ENCODE results near the gene SNCA.

GRCh38 chr4:89700766-89701423, 136.1 kb downstream of the SNCA start:
- TF ChIP-seq SNAI2 (CRISPR knock-in tag; IDR thresholded peaks at IDR 0.05) (no peak), POU6F1 (CRISPR knock-in tag; IDR thresholded peaks at IDR 0.05; ENCODE audit: borderline replicate concordance, low read depth) (no peak), ZFP3 (CRISPR knock-in tag; IDR thresholded peaks at IDR 0.05) (no peak), ISL1 (CRISPR knock-in tag; IDR thresholded peaks at IDR 0.05) (no peak), BACH2 (CRISPR knock-in tag; IDR thresholded peaks at IDR 0.05; ENCODE audit: borderline replicate concordance) (no peak), ESRRG (CRISPR knock-in tag; IDR thresholded peaks at IDR 0.05) (no peak), CREB5 (CRISPR knock-in tag; IDR thresholded peaks at IDR 0.05; ENCODE audit: low read depth) (no peak), PATZ1 (CRISPR knock-in tag; IDR thresholded peaks at IDR 0.05; ENCODE audit: borderline replicate concordance) (no peak), ZFP30 (CRISPR knock-in tag; IDR thresholded peaks at IDR 0.05) (no peak), TSHZ2 (CRISPR knock-in tag; IDR thresholded peaks at IDR 0.05) (no peak), TCF4 (CRISPR knock-in tag; IDR thresholded peaks at IDR 0.05; ENCODE audit: borderline replicate concordance) (no peak), GLIS3 (CRISPR knock-in tag; IDR thresholded peaks at IDR 0.05) (no peak), CSRNP3 (CRISPR knock-in tag; IDR thresholded peaks at IDR 0.05) (no peak), ARNTL (CRISPR knock-in tag; IDR thresholded peaks at IDR 0.05; ENCODE audit: borderline replicate concordance, low read depth) (no peak)

Measured in SK-N-SH treated with all-trans-retinoic acid at 6 μM for 48 hours (cell line).